HepG2 (cell line): ENCODE data around the gene ARHGAP29. TPM values are rescaled to one million over a fixed set of nuclear protein-coding genes. Genes with fewer than 3 reads are reported as not detected.

Experiments used
- ATF7-NPFF ChIP-seq: sonication (generic); formaldehyde crosslinking; IDR thresholded peaks from 2 replicates; pipeline ENCODE4 v1.8.1; 2023; ENCODE audit warnings: mild to moderate bottlenecking, low read depth, missing genetic modification reagents, moderate library complexity
- GMEB2 ChIP-seq: IDR thresholded peaks from 2 replicates; pipeline ENCODE4 v1.6.1; 2016; ENCODE audit warnings: missing biosample characterization, missing genetic modification reagents, low read depth
- GTF2F1 ChIP-seq: fragments of 150-350 bp; IDR thresholded peaks from 2 replicates; pipeline ENCODE4 v1.6.1; 2014; ENCODE audit warnings: low read length
- HMG20B ChIP-seq: conservative IDR thresholded peaks from 2 replicates; pipeline ENCODE4 v1.6.1; 2016; ENCODE audit warnings: missing genetic modification reagents, missing compliant biosample characterization
- KAT2B ChIP-seq: fragments of 150-350 bp; IDR thresholded peaks from 2 replicates; pipeline ENCODE4 v1.6.1; 2014; ENCODE audit warnings: low read depth, low read length, borderline replicate concordance
- KDM2A ChIP-seq: sonication (generic); formaldehyde crosslinking; IDR thresholded peaks from 2 replicates; pipeline ENCODE4 v1.4.0; 2020; ENCODE audit warnings: low read depth, missing genetic modification reagents, borderline replicate concordance
- NAIF1 ChIP-seq: sonication (generic); formaldehyde crosslinking; IDR thresholded peaks from 2 replicates; pipeline ENCODE4 v1.5.0; 2020; ENCODE audit warnings: mild to moderate bottlenecking, missing genetic modification reagents, borderline replicate concordance
- NR0B2 ChIP-seq: sonication (generic); formaldehyde crosslinking; IDR thresholded peaks from 2 replicates; pipeline ENCODE4 v1.4.0; 2020; ENCODE audit warnings: mild to moderate bottlenecking, missing genetic modification reagents
- PAWR ChIP-seq: sonication (generic); formaldehyde crosslinking; IDR thresholded peaks from 2 replicates; pipeline ENCODE4 v1.4.0; 2020; ENCODE audit warnings: missing genetic modification reagents, mild to moderate bottlenecking, borderline replicate concordance
- PRPF4 ChIP-seq: fragments of 200-400 bp; formaldehyde crosslinking; IDR thresholded peaks from 2 replicates; pipeline ENCODE4 v1.6.1; 2016; ENCODE audit warnings: low read length, low read depth; ENCODE audit not compliant: poor library complexity, severe bottlenecking
- SMARCE1 ChIP-seq: fragments of 450-650 bp; IDR thresholded peaks from 2 replicates; pipeline ENCODE4 v1.6.1; 2017; ENCODE audit warnings: borderline replicate concordance
- SOX13 ChIP-seq, 3 experiments: fragments of 450-650 bp in 1 of 3; sonication (generic) in 1 of 3; formaldehyde crosslinking in 1 of 3; IDR thresholded peaks in 2 of 3; conservative IDR thresholded peaks in 1 of 3; 2 replicates each; pipeline versions ENCODE4 v1.5.0 to v1.6.1; 2016 to 2020; ENCODE audit warnings: antibody characterized with exemption in 1 of 3, mild to moderate bottlenecking in 1 of 3, missing compliant biosample characterization in 1 of 3, missing genetic modification reagents in 1 of 3, moderate library complexity in 1 of 3
- SOX6 ChIP-seq, 2 experiments: fragments of 450-650 bp in 1 of 2; sonication (generic) in 1 of 2; formaldehyde crosslinking in 1 of 2; IDR thresholded peaks; 2 replicates each; pipeline versions ENCODE4 v1.4.0 to v1.6.1; 2017 to 2020; ENCODE audit warnings: antibody characterized with exemption in 1 of 2, mild to moderate bottlenecking in 1 of 2, missing genetic modification reagents in 1 of 2
- TFDP2 ChIP-seq: sonication (generic); formaldehyde crosslinking; IDR thresholded peaks from 2 replicates; pipeline ENCODE4 v1.4.0; 2020; ENCODE audit warnings: missing genetic modification reagents
- ZBTB14 ChIP-seq: sonication (generic); formaldehyde crosslinking; IDR thresholded peaks from 2 replicates; pipeline ENCODE4 v1.4.0; 2020; ENCODE audit warnings: missing genetic modification reagents
- ZBTB7B ChIP-seq: sonication (generic); formaldehyde crosslinking; IDR thresholded peaks from 2 replicates; pipeline ENCODE4 v1.4.0; 2020; ENCODE audit warnings: missing genetic modification reagents
- ZFP91 ChIP-seq: sonication (generic); formaldehyde crosslinking; IDR thresholded peaks from 2 replicates; pipeline ENCODE4 v1.9.0; 2022; ENCODE audit warnings: missing genetic modification reagents, mild to moderate bottlenecking, borderline replicate concordance
- ZNF121 ChIP-seq: sonication (generic); formaldehyde crosslinking; IDR thresholded peaks from 2 replicates; pipeline ENCODE4 v1.5.0; 2020; ENCODE audit warnings: mild to moderate bottlenecking, missing genetic modification reagents
- ZNF136 ChIP-seq: sonication (generic); formaldehyde crosslinking; IDR thresholded peaks from 2 replicates; pipeline ENCODE4 v1.8.1; 2022; ENCODE audit warnings: low read depth, mild to moderate bottlenecking, moderate library complexity, missing genetic modification reagents
- ZNF549 ChIP-seq: sonication (generic); formaldehyde crosslinking; IDR thresholded peaks from 2 replicates; pipeline ENCODE4 v1.5.0; 2020; ENCODE audit warnings: missing genetic modification reagents
- ZNF556 ChIP-seq: sonication (generic); formaldehyde crosslinking; IDR thresholded peaks from 2 replicates; pipeline ENCODE4 v1.4.0; 2020; ENCODE audit warnings: mild to moderate bottlenecking, missing genetic modification reagents, borderline replicate concordance
- ZNF703 ChIP-seq: sonication (generic); formaldehyde crosslinking; IDR thresholded peaks from 2 replicates; pipeline ENCODE4 v1.5.1; 2020; ENCODE audit warnings: missing genetic modification reagents, mild to moderate bottlenecking, moderate library complexity, borderline replicate concordance
- polyA plus RNA-seq, 8 experiments: library from polyadenylated mRNA; depleted of rRNA in 3 of 8; stranded (reverse) in 7 of 8; unstranded in 1 of 8; fragments of >200 nt; fragmentation: Illumina TruSeq in 4 of 8; extraction: Trizol in 4 of 8; gene quantifications; 2 replicates each; pipeline versions ENCODE4 v1.2.1 to v1.2.3, GENCODE V29; 2011 to 2016; ENCODE audit warnings: low read depth in 4 of 8, missing spikeins in 1 of 8, mixed read lengths in 1 of 8; ENCODE audit not compliant: insufficient read depth in 1 of 8
- total RNA-seq, 5 experiments: library from RNA; depleted of rRNA; stranded (reverse); fragments of >200 nt; fragmentation: Illumina TruSeq; extraction: Trizol; gene quantifications; 2 replicates each; pipeline ENCODE4 v1.2.3, GENCODE V29; 2016; ENCODE audit warnings: low read depth in 1 of 5

ARHGAP29 gene
- total and polyA plus RNA-seq, 2 of the 13 experiments (the other 11 are each of a cell fraction or from before 2014, with no cell fraction given) = 12.8 to 18.3 TPM

GRCh38 chr1:94237291-94238226 lies at the start of gene ARHGAP29 (continued):
- TF ChIP-seq ZFP91 = peak; percentile 53
- no peak for TF ChIP-seq ZNF556
- TF ChIP-seq ZBTB7B (CRISPR knock-in tag) = no peak
- TF ChIP-seq ATF7-NPFF = peak; percentile 70
- TF ChIP-seq SOX6 (IDR thresholded peaks at IDR 0.05) = no peak
- TF ChIP-seq SOX6 (CRISPR knock-in tag; IDR thresholded peaks at IDR 0.05) = peak; percentile 48
- peak; percentile 60 for TF ChIP-seq TFDP2
- TF ChIP-seq ZNF703 (CRISPR knock-in tag) = no peak
- no peak for TF ChIP-seq ZNF549 (CRISPR knock-in tag)
- no peak for TF ChIP-seq GTF2F1
- TF ChIP-seq PRPF4 = no peak
- no peak for TF ChIP-seq PAWR (CRISPR knock-in tag)
- no peak for TF ChIP-seq KAT2B
- no peak for TF ChIP-seq SMARCE1
- no peak for TF ChIP-seq ZNF136
- TF ChIP-seq ZNF121 (CRISPR knock-in tag) = peak; percentile 38; the same call in 1 of the 2 replicates
- peak; percentile 84; the same call in 1 of the 2 replicates for TF ChIP-seq NAIF1 (CRISPR knock-in tag)
- TF ChIP-seq NR0B2 (CRISPR knock-in tag) = peak; percentile 71; the same call in 1 of the 2 replicates
- TF ChIP-seq SOX13 (IDR thresholded peaks at IDR 0.05) = no peak
- no peak for TF ChIP-seq SOX13 (CRISPR knock-in tag; conservative IDR thresholded peaks at IDR 0.05 in 1 of 2, IDR thresholded peaks at IDR 0.05 in 1 of 2)
- TF ChIP-seq KDM2A = peak; percentile 76
- peak; percentile 76 for TF ChIP-seq ZBTB14
- TF ChIP-seq GMEB2 (CRISPR knock-in tag) = no peak
- no peak for TF ChIP-seq HMG20B
